Testis (tissue), 3 donors: ENCODE data around the gene TPRN. TPM values are rescaled to one million over a fixed set of nuclear protein-coding genes. Genes with fewer than 3 reads are reported as not detected.

Experiments
- DNase-seq: peaks from one replicate; pipeline ENCODE4 v3.0.0-alpha.2; 2019
- H3K27ac ChIP-seq, 2 donors: fragments of 200-600 bp; sonication (generic); one replicate each; pipeline ENCODE4 v1.5.1; 2019
- H3K27me3 ChIP-seq: fragments of 200-600 bp; sonication (generic); one replicate; pipeline ENCODE4 v1.5.1; 2019
- H3K36me3 ChIP-seq: fragments of 200-600 bp; sonication (generic); one replicate; pipeline ENCODE4 v1.5.1; 2017; ENCODE audit warnings: low read depth; ENCODE audit errors: missing control alignments
- H3K4me1 ChIP-seq: fragments of 200-600 bp; sonication (generic); one replicate; pipeline ENCODE4 v1.5.1; 2019
- H3K4me3 ChIP-seq, 2 donors: fragments of 200-600 bp; sonication (generic); one replicate each; pipeline ENCODE4 v1.5.1; 2017 to 2019
- H3K9me3 ChIP-seq: fragments of 200-600 bp; sonication (generic); one replicate; pipeline ENCODE4 v1.5.1; 2017
- POLR2A ChIP-seq: fragments of 450-650 bp; IDR thresholded peaks from one replicate; pipeline ENCODE4 v1.6.1; 2017; ENCODE audit warnings: antibody characterized with exemption, mild to moderate bottlenecking, moderate library complexity
- WGBS, 2 donors: methylation state at CpG; one replicate each; pipeline ENCODE4 v1.1.5; 2018; 5-methylcytosine and 5-hydroxymethylcytosine counted together
- intact Hi-C: fragments of 100-400 bp; cut with DNase I; formaldehyde crosslinking; loops from one replicate; pipeline ENCODE4 v1.15.1; 2023; ENCODE audit warnings: low total_unique reads
- polyA plus RNA-seq: library from polyadenylated mRNA; stranded (reverse); fragments of 350-450 nt; fragmentation: Illumina TruSeq; extraction: RNeasy Lipid Tissue Mini Kit (QIAGEN cat#74804); gene quantifications from one replicate; pipeline ENCODE4 v1.2.3, GENCODE V29; 2014; ENCODE audit warnings: low read depth, low replicate concordance; ENCODE audit not compliant: insufficient read depth
- total RNA-seq, 2 donors: library from RNA; depleted of rRNA; stranded (reverse); fragments of >200 nt; gene quantifications; one replicate each; pipeline ENCODE4 v1.2.3, GENCODE V29; 2016
- TF ChIP-seq, protein P1 (sequence below), 3 experiments: fragments of 450-650 bp in 2 of 3; fragments of 200-600 bp in 1 of 3; sonication (generic) in 1 of 3; IDR thresholded peaks; one replicate each; pipeline ENCODE4 v1.5.1; 2016 to 2019; ENCODE audit warnings: antibody characterized with exemption in 3 of 3, mild to moderate bottlenecking in 2 of 3, moderate library complexity in 1 of 3

Gene TPRN
- total and polyA plus RNA-seq, 3 donors from 2014 or later: 17.2 to 35.2 (median 25.9) TPM

DNA sequence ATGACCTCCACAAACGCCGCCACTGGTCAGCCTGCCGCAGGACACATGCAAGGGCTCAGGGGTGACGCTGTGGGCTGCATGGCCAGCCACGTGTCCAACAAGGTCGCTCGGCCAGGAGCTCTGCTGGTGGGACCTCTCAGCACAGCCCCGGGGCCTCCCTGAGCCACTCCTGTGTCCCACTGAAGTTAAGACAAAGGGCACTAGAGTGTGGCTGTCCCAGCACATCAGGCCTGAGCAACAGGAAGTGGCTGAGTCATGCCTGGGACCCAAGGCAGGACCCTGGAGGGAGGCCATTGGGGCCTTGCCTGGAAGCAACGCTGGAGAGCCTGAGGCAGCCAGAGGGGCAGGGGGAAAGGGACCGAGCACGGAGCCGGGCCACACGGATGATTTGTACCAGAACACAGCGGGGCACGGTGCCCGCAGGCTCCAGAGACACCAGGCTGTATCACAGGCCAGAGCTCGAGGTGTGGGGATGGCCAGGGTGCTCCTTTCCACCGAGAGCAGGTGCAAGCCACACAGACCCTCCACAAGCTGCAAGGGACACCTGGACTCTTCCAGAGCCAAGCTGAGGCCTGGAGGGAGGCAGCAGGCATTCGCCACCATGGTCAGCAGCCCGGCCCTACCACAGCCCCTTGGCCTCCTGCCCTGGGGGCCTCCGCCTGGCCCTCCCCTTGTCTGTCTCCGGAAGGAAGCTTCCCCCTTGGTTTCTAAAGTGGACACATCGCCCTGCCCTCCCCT lies 22.2 kb downstream of the TPRN start:
- Histone ChIP-seq H3K36me3 (no peaks in the 10 kb centered on the region), H3K4me1 (no peaks in the 10 kb centered on the region), H3K27ac (no peak overlapping the region), H3K9me3 (no peaks in the 10 kb centered on the region), H3K4me3 (no peak overlapping the region), H3K27me3 (no peaks in the 10 kb centered on the region)
- 90 to 93% methylated on average over 11 to 23 of the region's 23 CpGs for WGBS, 2 donors
- no peak for DNase-seq
- intact Hi-C loops: no loop called here
- TF ChIP-seq, protein P1, sequence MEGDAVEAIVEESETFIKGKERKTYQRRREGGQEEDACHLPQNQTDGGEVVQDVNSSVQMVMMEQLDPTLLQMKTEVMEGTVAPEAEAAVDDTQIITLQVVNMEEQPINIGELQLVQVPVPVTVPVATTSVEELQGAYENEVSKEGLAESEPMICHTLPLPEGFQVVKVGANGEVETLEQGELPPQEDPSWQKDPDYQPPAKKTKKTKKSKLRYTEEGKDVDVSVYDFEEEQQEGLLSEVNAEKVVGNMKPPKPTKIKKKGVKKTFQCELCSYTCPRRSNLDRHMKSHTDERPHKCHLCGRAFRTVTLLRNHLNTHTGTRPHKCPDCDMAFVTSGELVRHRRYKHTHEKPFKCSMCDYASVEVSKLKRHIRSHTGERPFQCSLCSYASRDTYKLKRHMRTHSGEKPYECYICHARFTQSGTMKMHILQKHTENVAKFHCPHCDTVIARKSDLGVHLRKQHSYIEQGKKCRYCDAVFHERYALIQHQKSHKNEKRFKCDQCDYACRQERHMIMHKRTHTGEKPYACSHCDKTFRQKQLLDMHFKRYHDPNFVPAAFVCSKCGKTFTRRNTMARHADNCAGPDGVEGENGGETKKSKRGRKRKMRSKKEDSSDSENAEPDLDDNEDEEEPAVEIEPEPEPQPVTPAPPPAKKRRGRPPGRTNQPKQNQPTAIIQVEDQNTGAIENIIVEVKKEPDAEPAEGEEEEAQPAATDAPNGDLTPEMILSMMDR (IDR thresholded peaks at IDR 0.05): no peak
- TF ChIP-seq POLR2A: no peak

DNA sequence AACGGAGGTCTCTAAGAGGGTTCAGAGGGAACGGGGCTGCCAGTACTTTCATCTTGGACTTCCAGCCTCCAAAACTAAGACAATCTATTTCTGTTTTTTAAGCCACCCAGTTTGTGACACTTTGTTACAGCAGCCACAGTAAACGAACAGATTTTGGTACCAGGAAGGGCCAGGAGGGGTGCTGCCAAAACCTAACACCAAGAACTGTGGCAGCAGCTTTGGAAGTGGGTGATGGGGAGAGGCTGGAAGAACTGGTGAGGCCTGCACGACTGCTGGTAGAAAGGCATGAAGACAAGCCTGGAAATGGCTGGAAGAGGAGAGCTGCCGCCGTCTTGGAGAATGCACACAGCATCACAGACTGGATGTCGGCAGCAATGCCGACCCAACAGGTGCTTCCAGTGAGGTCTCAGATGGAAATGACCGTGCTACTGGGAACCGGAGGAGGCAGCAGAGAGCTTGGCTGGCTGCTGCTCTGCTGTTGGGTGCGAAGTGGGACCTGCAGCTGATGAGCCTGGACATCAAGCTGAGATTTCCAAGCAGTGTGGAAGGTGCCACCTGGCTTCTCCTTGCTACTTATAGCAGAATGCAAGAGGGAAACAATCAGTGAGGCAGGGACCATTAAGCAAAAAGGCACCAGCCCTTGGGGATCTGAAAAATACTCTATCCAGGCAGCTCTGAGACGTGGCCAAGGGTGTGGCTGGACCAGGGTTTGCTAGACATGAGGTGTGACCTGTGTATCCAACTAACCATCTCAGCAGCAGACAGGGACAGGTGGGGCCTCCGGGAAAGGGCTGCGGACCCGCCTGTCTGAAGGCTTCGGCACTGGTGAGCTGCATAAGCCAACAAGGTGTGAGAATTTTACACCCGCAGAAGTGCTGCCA lies 24.0 kb downstream of the TPRN start:
- H3K27me3 ChIP-seq: no peaks in the 10 kb centered on the region
- 68 to 72% methylated on average over 17 of the region's 17 CpGs for WGBS, 2 donors
- no peak overlapping the region for H3K4me3 ChIP-seq
- no peaks in the 10 kb centered on the region for H3K36me3 ChIP-seq
- TF ChIP-seq POLR2A: no peak
- TF ChIP-seq, protein P1 (IDR thresholded peaks at IDR 0.05): no peak
- H3K4me1 ChIP-seq: no peaks in the 10 kb centered on the region
- no peaks in the 10 kb centered on the region for H3K9me3 ChIP-seq
- intact Hi-C loops: no loop called here
- DNase-seq: peak; percentile 48
- H3K27ac ChIP-seq: no peak overlapping the region

DNA sequence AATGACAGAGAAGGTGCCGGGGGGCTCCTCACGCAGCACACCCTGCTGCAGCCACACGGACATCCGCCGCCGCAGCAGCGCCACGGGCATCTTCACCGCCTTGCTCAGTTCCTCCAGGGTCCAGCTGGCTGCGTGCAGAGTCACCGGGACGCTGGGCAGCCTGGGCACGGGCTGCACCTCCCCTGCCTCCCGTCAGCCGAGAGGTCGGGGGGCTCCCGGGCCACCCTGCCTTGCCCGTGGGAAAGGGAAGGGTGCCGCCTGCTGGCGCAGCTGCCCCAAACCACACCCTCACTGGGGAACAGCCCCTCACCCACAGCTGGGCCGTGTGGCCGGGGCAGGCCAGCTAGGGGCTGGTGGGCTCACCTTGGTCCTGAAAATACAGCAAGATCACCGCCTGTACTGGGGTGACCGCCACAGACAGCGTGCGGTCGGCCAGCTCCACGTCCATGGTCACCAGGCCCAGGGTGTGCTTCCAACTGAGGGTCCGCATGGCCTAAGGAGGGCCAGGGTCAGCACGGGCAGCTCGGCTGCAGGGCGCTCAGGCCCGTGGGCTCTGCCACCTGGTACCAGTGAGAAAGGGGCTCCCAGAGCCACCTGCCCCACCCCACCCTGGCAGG lies 25.1 kb downstream of the TPRN start:
- no peak for DNase-seq
- no peaks in the 10 kb centered on the region for H3K9me3 ChIP-seq
- H3K27me3 ChIP-seq: no peaks in the 10 kb centered on the region
- no peak overlapping the region for H3K4me3 ChIP-seq
- no peaks in the 10 kb centered on the region for H3K36me3 ChIP-seq
- TF ChIP-seq, protein P1 (IDR thresholded peaks at IDR 0.05): no peak
- no peak for TF ChIP-seq POLR2A
- H3K4me1 ChIP-seq: no peaks in the 10 kb centered on the region
- 53 to 60% methylated on average over 20 to 32 of the region's 33 CpGs for WGBS, 2 donors
- intact Hi-C loops: no loop called here
- no peak overlapping the region for H3K27ac ChIP-seq

DNA sequence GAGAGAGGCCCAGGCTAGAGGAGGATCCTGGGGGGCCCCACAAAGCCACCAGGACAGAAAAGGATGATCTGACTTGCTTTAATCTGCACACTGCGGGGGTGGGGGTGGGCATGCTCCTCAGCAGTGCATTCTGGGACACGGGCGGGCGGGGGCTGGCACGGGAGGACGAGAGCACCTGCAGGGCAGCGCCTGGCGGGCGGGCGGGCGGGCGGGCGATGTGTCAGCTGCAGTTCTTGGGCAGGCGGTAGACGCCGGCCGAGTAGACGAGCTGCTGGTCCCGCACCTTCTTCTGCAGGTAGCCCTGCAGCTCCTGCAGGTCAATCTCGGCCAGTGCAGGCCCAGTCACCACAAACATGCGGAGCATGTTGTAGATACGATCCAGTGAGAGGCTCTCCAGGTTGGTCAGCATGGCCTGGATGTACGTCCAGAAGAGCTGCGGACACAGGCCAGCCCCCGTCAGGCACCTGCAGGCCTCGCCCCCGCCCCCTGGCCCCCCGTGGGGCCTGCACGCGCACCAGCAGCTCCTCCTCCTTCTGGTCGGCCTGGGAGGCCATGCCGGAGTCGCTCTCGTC lies 25.7 kb downstream of the TPRN start:
- H3K36me3 ChIP-seq: no peaks in the 10 kb centered on the region
- 72% methylated on average over 23 of the region's 34 CpGs; no CpG with 5 or more reads in 1 of the 2 donors for WGBS, 2 donors
- intact Hi-C loops: no loop called here

More for the DNA sequence above, 25.7 kb downstream of the TPRN start:
- Histone ChIP-seq H3K27me3 (no peaks in the 10 kb centered on the region), H3K27ac (no peak overlapping the region), H3K4me3 (no peak overlapping the region), H3K9me3 (no peaks in the 10 kb centered on the region), H3K4me1 (no peaks in the 10 kb centered on the region)
- no peak for DNase-seq
- TF ChIP-seq, protein P1 (IDR thresholded peaks at IDR 0.05): no peak
- no peak for TF ChIP-seq POLR2A
